Immature natural killer cell (primary cell): ENCODE data around the gene ZIC5. TPM values are rescaled to one million over a fixed set of nuclear protein-coding genes. Genes with fewer than 3 reads are reported as not detected.

Experiments
- DNase-seq, 3 donors: peaks; one replicate each; pipeline ENCODE4 v3.0.0; 2022; ENCODE audit warnings: mixed read lengths in 1 of 3
- H3K27ac Mint-ChIP-seq, 6 donors: one replicate each; pipeline ENCODE4 v1.8.0; 2020; ENCODE audit warnings: mixed read lengths in 6 of 6, mild to moderate bottlenecking in 5 of 6, inconsistent platforms in 4 of 6, moderate library complexity in 3 of 6
- H3K27me3 Mint-ChIP-seq, 3 donors: one replicate each; pipeline ENCODE4 v1.8.0; 2020 to 2021; ENCODE audit warnings: low read depth in 3 of 3, mild to moderate bottlenecking in 3 of 3, mixed read lengths in 3 of 3, moderate library complexity in 3 of 3, inconsistent platforms in 1 of 3
- H3K36me3 Mint-ChIP-seq, 3 donors: one replicate each; pipeline ENCODE4 v1.8.0; 2020; ENCODE audit warnings: mixed read lengths in 3 of 3, inconsistent platforms in 2 of 3, mild to moderate bottlenecking in 2 of 3
- H3K4me1 Mint-ChIP-seq, 2 donors: one replicate each; pipeline ENCODE4 v1.8.0; 2020; ENCODE audit warnings: inconsistent platforms in 2 of 2, mild to moderate bottlenecking in 2 of 2, mixed read lengths in 2 of 2, moderate library complexity in 1 of 2
- H3K4me3 Mint-ChIP-seq, 5 donors: one replicate each; pipeline ENCODE4 v1.8.0; 2020; ENCODE audit warnings: mild to moderate bottlenecking in 5 of 5, mixed read lengths in 5 of 5, inconsistent platforms in 3 of 5, moderate library complexity in 3 of 5
- H3K9me3 Mint-ChIP-seq, 6 donors: one replicate each; pipeline ENCODE4 v1.8.0; 2020; ENCODE audit warnings: mild to moderate bottlenecking in 6 of 6, mixed read lengths in 6 of 6, inconsistent platforms in 4 of 6, moderate library complexity in 3 of 6
- polyA plus RNA-seq, 3 donors: library from polyadenylated mRNA; unstranded; fragments of 300-500 nt; fragmentation: Illumina TruSeq; gene quantifications; one replicate each; pipeline ENCODE4 v1.2.3, GENCODE V29; 2021

ZIC5 gene
- not detected for polyA plus RNA-seq

DNA sequence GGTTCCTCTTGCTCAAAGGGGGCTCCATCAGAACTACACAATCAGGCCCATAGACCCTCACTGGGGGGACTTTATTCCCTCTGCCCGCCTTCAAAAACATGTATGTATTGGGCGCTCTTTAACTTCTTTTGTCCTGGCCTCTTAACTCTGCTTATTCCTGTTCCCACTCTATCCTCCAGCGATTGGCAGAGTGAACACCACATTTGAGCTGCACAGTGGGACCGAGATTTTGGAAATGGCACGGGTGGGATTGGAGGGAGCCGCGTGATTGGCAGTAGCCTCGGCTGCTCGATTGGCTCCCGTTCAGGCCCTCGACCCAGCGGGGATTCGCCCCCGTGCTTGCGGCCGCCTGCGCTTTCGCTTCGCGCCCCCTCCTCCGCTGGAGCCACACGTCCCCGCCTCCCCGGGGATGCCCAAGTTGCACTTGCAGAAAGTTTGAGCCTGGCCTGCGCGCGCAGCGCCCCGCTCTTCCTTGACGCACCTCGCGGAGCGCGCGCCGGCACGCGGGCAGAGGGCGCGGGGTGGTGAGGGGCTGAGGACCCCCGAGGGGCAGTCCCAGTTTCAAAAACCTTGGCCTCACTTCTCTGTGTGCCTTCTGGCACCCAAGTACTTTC lies at the start of gene ZIC5:
Gene ZIC5, minus strand, starts transcription at position 192 of the 614 bp plus-strand sequence. Its CDS starts 164 bp downstream, at position 28.
- Mint-ChIP-seq H3K4me3 (peak within 1 kb of the TSS; percentile 53 to 75 (median 58)), H3K27me3 (peaks cover 57 to 77% (median 72%) of the 10 kb centered on the region in 3 donors), H3K27ac (peak within 1 kb of the TSS in 2 of 6 donors; percentile 49 to 74), H3K4me1 (peaks cover 16 to 20% of the 10 kb centered on the region in 2 donors), H3K9me3 (peaks cover 12 to 43% (median 23%) of the 10 kb centered on the region in 6 donors), H3K36me3 (peaks cover 0 to 14% (median 7%) of the 10 kb centered on the region in 3 donors)
- no peak for DNase-seq

DNA sequence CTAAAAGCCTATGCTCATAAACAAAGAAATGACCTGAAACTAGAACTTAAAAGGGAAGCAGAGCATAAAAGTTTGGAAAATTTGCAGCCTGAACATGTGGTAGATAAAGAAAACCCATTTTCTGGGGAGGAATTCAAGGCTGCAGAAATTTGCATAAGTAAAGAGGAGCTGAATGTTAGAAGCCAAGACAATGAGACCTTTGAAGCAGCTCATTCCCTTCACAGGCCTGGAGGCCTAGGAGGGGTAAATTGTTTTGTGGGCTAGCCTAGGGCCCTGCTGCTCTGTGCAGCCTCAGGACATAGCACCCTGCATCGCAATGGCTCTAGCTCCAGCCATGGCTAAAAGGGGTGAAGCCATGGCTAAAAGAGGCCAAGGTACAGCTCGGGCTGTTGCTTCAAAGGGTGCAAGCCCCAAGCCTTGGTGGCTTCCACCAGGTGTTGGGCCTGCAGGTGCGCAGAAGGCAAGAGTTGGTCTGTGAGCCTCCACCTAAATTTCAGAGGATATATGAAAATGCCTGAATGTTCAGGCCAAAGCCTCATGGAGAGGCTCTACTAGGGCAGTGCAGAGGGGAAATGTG lies 48.3 kb upstream of the ZIC5 start:
- Mint-ChIP-seq H3K9me3 (no peaks in the 10 kb centered on the region), H3K27ac (no peak overlapping the region), H3K4me1 (no peaks in the 10 kb centered on the region), H3K4me3 (no peak overlapping the region), H3K36me3 (no peaks in the 10 kb centered on the region), H3K27me3 (peaks cover 0 to 5% (median 4%) of the 10 kb centered on the region in 3 donors)
- no peak for DNase-seq

DNA sequence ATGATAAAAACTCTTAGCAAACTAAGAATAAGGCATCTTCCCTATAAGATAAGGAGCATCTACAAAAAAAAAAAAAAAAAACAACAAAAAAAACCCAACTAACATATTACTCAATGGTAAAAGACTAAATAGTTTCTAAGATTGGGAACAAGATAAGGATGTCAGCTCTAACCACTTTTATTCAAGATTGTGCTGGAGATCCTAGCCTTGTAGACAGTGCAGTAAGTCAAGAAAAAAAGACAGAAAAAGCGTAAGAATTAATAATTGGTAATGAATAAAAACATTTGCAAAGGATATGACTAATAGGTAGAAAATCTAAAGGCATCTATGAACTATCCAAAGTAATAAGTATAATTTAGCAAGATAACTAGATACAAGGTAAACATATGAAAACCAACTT lies 43.1 kb upstream of the ZIC5 start:
- no peaks in the 10 kb centered on the region for H3K4me1 Mint-ChIP-seq
- H3K36me3 Mint-ChIP-seq: no peaks in the 10 kb centered on the region
- DNase-seq: no peak
- H3K27ac Mint-ChIP-seq: no peak overlapping the region
- H3K27me3 Mint-ChIP-seq: peaks cover 5 to 8% (median 5%) of the 10 kb centered on the region in 3 donors
- H3K4me3 Mint-ChIP-seq: no peak overlapping the region
- H3K9me3 Mint-ChIP-seq: no peaks in the 10 kb centered on the region

DNA sequence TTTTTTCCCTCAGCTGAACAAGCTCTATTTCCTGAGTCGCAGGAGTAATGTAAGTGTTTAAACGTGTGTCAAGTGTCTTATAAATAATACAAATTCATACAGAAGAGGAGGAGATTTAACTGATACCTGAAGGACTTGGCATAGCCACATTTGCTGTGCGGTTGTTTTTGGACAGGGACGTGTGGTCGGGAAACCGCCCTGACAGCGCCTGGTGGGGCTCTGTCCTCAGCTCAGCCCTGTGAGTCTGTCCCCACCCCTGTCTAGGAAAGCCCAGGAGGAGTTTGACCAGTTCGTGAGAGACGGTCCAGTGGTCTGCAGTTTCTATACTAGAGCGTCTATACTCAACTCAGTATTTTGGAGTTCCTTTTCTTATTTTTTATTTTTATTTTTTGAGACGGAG lies 26.7 kb upstream of the ZIC5 start:
- Mint-ChIP-seq H3K36me3 (peaks cover 0 to 19% (median 3%) of the 10 kb centered on the region in 3 donors), H3K9me3 (peaks cover 6 to 45% (median 12%) of the 10 kb centered on the region in 6 donors), H3K27ac (no peak overlapping the region), H3K4me3 (peak overlapping the region in 1 of 5 donors; percentile 49), H3K27me3 (peaks cover 47 to 50% (median 47%) of the 10 kb centered on the region in 3 donors), H3K4me1 (peaks cover 3 to 10% of the 10 kb centered on the region in 2 donors)
- DNase-seq: no peak

DNA sequence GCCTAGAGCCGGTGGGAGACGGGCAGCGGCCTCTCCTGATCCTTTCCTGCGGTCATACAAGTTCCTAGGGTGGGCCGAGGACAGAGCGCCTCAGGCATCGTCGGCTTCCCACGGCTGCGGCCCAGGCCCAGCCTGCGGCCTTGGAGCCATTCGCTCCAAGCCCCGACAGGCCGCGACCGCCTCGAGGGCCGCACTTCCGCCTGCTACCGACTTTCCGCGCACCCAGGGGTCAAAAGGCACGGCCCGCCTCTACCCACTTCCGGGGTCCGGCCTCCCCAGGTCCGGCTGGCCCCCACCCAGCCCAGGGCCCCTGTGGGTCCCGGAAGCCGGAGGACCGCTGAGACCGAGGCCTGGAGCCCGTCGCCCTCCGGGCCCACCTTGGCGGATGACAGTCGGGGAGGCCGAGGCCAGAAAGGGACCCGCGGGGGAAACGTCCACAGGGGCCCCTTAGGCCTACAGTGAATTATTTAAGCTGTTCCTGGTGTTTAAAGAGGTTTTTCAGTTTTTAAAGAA lies 26.2 kb upstream of the ZIC5 start:
- peak overlapping the region in 1 of 5 donors; percentile 49 for H3K4me3 Mint-ChIP-seq

DNA sequence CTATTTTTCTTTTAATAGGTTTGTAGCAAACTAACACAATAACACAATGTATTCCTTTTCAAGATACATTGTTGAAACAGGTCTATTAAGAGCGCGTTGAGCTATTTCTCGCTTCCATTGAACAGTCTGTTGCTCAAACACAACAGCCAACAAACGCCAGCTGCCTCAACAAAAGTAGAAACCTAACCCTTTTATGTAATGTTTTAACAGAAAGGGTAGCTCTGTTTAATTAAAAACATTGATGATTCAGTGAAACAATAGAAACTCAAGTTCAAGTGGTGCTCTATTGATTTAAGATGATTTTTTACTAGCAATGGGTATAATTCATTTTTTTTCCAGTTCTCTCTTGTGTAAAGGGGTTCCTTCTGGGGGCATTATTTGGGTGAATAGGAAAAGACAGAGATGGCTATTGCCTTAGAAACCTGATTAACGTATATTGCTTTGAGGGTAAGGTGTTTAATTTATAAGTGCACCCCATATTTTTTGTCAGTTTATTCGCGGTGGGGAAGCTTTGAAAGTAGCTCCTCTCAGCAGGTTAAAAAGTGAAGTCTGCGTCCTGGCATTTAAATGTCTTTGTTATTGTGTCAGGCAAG lies 24.9 kb upstream of the ZIC5 start:
- peaks cover 3 to 10% of the 10 kb centered on the region in 2 donors for H3K4me1 Mint-ChIP-seq
- H3K36me3 Mint-ChIP-seq: peaks cover 0 to 19% (median 3%) of the 10 kb centered on the region in 3 donors
- peaks cover 61 to 64% (median 63%) of the 10 kb centered on the region in 3 donors for H3K27me3 Mint-ChIP-seq
- H3K4me3 Mint-ChIP-seq: peak overlapping the region in 1 of 5 donors; percentile 52
- peak overlapping the region in 1 of 6 donors; percentile 35 for H3K27ac Mint-ChIP-seq
- no peak for DNase-seq
- peaks cover 7 to 50% (median 18%) of the 10 kb centered on the region in 6 donors for H3K9me3 Mint-ChIP-seq

More for the DNA sequence above, 26.2 kb upstream of the ZIC5 start:
- no peak for DNase-seq
- Mint-ChIP-seq H3K9me3 (peaks cover 7 to 45% (median 14%) of the 10 kb centered on the region in 6 donors), H3K36me3 (peaks cover 0 to 19% (median 3%) of the 10 kb centered on the region in 3 donors), H3K27ac (no peak overlapping the region), H3K4me1 (peaks cover 3 to 10% of the 10 kb centered on the region in 2 donors), H3K27me3 (peaks cover 51 to 52% (median 52%) of the 10 kb centered on the region in 3 donors)

DNA sequence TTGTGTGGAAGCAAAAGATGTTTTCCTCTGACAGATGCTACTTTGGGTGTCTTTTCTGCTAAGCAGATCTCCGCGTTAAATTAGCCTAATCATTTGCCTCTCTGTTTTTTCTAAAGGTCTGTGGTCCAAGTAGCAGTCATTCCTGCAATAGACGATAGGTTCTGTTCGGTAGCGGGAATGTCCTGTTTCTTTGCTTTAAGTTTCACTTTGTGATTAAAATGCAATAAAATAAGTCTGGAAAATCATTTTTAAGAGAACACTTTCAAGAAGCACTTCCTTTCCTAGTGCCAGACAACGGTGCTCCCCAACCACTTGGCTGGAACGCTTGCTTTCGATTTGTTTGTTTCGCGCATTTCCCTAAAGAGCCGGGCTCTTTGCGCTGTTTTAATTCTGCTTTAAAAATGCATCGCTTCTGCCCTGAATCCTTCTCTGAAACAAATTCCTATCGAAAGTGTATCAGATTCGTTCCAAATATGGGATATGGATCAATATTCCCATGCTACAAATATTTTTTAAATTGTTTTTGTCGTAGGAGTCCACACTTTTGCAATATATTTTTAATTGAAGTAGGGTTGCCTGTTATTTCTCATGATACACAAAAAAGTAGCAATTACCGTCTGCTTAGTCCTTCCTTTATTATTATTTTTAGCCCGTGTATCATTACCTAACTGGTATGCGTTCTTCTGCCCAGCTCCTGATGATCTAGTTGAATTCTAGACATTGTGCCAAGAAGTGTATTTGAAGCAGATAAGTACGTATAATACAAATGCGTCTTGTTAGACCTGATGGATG lies 24.2 kb upstream of the ZIC5 start:
- H3K4me3 Mint-ChIP-seq: peak overlapping the region in 3 of 5 donors; percentile 6 to 52 (median 27)
- peaks cover 3 to 10% of the 10 kb centered on the region in 2 donors for H3K4me1 Mint-ChIP-seq
- peaks cover 63 to 70% (median 67%) of the 10 kb centered on the region in 3 donors for H3K27me3 Mint-ChIP-seq
- no peak for DNase-seq
- peak overlapping the region in 1 of 6 donors; percentile 14 for H3K27ac Mint-ChIP-seq
- peaks cover 7 to 50% (median 18%) of the 10 kb centered on the region in 6 donors for H3K9me3 Mint-ChIP-seq
- H3K36me3 Mint-ChIP-seq: peaks cover 0 to 19% (median 3%) of the 10 kb centered on the region in 3 donors

DNA sequence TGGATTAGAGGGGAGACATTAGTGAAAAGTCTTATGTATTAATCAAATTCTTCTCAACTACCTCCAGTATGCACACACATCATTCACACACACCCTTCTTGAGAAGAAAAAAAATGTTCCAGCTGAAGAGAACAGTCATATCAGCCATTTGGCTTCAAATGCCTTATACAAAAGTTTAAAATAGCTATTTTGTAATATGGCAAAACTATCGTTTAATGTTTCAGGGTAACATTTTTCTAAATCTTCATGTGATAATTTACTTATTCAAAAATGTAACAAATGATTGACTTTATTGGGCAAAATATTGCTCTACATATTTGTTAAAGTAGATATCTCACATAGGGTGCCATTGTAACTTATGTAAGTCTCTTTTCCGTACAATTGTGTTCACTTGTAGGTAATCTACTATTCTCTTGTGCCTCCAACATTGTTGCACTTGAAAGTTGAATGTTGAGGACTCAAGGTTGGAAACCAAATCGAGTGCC lies 23.6 kb upstream of the ZIC5 start:
- Mint-ChIP-seq H3K4me3 (peak overlapping the region in 1 of 5 donors; percentile 52), H3K36me3 (peaks cover 0 to 19% (median 3%) of the 10 kb centered on the region in 3 donors), H3K27me3 (peaks cover 64 to 75% (median 70%) of the 10 kb centered on the region in 3 donors), H3K27ac (no peak overlapping the region), H3K4me1 (peaks cover 8 to 11% of the 10 kb centered on the region in 2 donors), H3K9me3 (peaks cover 7 to 50% (median 18%) of the 10 kb centered on the region in 6 donors)
- no peak for DNase-seq

DNA sequence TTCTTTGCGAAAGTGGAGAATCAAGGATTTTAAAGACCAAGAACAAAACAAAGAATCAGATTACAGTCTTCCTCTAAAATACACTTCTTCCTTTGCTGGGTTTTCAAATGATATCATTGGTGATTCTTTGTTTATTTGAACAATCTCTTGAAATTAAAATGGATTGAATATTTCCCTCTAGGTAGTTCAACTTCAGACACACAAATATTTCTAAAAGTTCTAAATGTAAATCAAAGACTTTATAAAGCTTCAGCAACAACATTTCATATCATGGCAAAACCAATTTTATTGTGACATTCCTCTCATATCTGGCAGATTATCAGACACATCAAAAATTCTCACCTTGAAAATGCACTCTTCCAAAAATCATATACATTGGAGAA lies 23.1 kb upstream of the ZIC5 start:
- Mint-ChIP-seq H3K4me1 (peaks cover 11 to 16% of the 10 kb centered on the region in 2 donors), H3K4me3 (no peak overlapping the region), H3K9me3 (peaks cover 10 to 50% (median 18%) of the 10 kb centered on the region in 6 donors), H3K27ac (no peak overlapping the region), H3K36me3 (peaks cover 0 to 19% (median 3%) of the 10 kb centered on the region in 3 donors), H3K27me3 (peaks cover 69 to 80% (median 72%) of the 10 kb centered on the region in 3 donors)
- no peak for DNase-seq

DNA sequence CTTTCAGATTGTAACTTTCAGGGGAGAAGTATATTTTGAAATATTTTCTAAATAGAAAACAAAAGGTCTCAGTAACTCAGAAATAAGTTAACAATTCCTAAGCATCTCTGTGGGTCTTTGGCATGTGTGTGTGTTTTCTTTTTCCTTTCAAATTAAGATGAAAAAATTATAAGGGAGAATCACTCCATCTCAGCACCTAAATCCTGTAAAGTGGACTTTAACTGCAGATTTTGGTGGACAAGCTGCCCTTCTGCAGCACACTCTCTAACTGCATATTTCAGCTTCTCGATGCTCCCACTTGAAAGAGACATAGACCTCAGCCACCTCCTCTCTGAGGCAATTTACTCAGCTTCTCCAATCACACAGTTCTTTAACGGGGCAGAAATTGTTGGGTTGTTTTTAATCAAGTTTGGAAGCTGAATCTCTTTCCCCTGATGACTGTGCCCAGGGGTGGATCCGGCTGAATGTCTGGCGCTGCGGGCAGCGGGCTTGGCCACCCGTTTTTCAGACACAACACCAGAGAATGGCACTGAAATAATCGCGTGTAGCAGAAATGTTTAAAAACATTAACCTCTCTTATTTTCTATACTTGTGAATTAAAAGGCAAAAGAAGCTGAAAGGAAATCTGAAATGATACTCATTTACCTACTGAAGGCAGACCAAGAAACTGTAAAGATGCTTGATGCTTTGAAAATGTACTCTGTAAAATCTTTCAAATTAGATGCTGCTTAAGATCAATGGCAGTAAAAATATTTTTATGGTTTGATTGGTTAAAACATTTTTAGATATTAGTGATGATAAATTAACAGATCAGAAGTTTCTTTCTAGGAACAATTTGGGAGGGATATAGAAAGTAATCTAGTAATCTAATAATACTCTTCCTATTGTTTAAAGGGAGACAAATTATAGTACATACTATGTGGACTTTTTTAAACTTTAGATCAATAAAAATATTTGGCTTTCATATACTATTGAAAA lies 22.4 kb upstream of the ZIC5 start:
- Mint-ChIP-seq H3K36me3 (peaks cover 0 to 19% (median 3%) of the 10 kb centered on the region in 3 donors), H3K9me3 (peaks cover 10 to 50% (median 17%) of the 10 kb centered on the region in 6 donors), H3K4me3 (peak overlapping the region in 1 of 5 donors; percentile 11), H3K4me1 (peaks cover 13 to 18% of the 10 kb centered on the region in 2 donors), H3K27ac (no peak overlapping the region), H3K27me3 (peaks cover 71 to 86% (median 78%) of the 10 kb centered on the region in 3 donors)
- DNase-seq: no peak

DNA sequence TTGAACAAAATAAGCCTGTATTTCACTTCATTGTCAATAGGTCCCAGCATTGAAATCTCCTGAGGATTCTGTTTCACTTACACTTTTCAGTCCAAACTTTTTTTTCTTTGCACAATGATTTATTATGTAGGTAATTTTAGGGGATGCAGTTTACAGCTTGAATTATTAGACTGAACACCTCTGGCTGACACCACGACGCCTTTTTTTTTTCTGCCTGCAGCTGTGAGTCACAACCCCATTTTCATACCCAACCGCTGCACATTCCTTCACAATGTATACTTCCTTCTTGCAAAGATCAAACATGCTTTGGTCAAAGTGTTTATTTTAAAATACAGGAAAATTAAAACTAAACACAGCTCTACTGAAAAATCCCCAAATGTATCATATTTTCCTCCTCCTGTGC lies 21.4 kb upstream of the ZIC5 start:
- Mint-ChIP-seq H3K9me3 (peaks cover 10 to 46% (median 16%) of the 10 kb centered on the region in 6 donors), H3K4me3 (no peak overlapping the region), H3K27me3 (peaks cover 71 to 85% (median 75%) of the 10 kb centered on the region in 3 donors), H3K4me1 (peaks cover 13 to 18% of the 10 kb centered on the region in 2 donors), H3K27ac (no peak overlapping the region), H3K36me3 (peaks cover 0 to 16% (median 3%) of the 10 kb centered on the region in 3 donors)
- no peak for DNase-seq
